SU-DHL-6 (cell line): ENCODE results near the gene HLA-DMB.

Experiments
- H2AFZ ChIP-seq: fragments of 200-600 bp; sonication (generic); 2 replicates; pipeline ENCODE4 v1.6.1; 2014; ENCODE audit warnings: low read depth, mild to moderate bottlenecking, moderate library complexity, mixed read lengths, antibody characterized with exemption, low read length; ENCODE audit not compliant: severe bottlenecking
- H3F3A ChIP-seq: fragments of 200-600 bp; shearing (Covaris generic); 2 replicates; pipeline ENCODE4 v1.6.0; 2016; ENCODE audit warnings: antibody characterized with exemption, mild to moderate bottlenecking; ENCODE audit not compliant: insufficient read depth
- H3K27ac ChIP-seq: fragments of 200-600 bp; sonication (generic); 2 replicates; pipeline ENCODE4 v1.5.1; 2016; ENCODE audit warnings: low read depth, mild to moderate bottlenecking, low read length, moderate library complexity, mixed read lengths
- H3K27me3 ChIP-seq: fragments of 200-600 bp; sonication (generic), shearing (Covaris generic); 2 replicates; pipeline ENCODE4 v1.6.0; 2014; ENCODE audit warnings: mild to moderate bottlenecking, low read length
- H3K36me3 ChIP-seq: fragments of 200-600 bp; sonication (generic); 2 replicates; pipeline ENCODE4 v1.6.1; 2014; ENCODE audit warnings: mild to moderate bottlenecking, low read length, mixed read lengths
- H3K4me2 ChIP-seq: fragments of 300-600, 200-600 bp; shearing (Covaris generic), sonication (generic); 2 replicates; pipeline ENCODE4 v1.6.0; 2014; ENCODE audit warnings: low read length, low read depth, mild to moderate bottlenecking; ENCODE audit not compliant: poor library complexity, severe bottlenecking
- H3K4me3 ChIP-seq: fragments of 200-600 bp; sonication (generic); 2 replicates; pipeline ENCODE4 v1.5.1; 2014; ENCODE audit warnings: antibody characterized with exemption, low read length, mild to moderate bottlenecking, mixed read lengths; ENCODE audit not compliant: insufficient read depth, poor library complexity, severe bottlenecking
- H3K79me2 ChIP-seq: fragments of 200-600 bp; sonication (generic); 2 replicates; pipeline ENCODE4 v1.6.1; 2014; ENCODE audit warnings: mild to moderate bottlenecking, low read length, moderate library complexity; ENCODE audit not compliant: insufficient read depth
- H3K9ac ChIP-seq: fragments of 200-600 bp; sonication (generic); 2 replicates; pipeline ENCODE4 v1.7.0; 2014; ENCODE audit warnings: mild to moderate bottlenecking, low read length
- H3K9me2 ChIP-seq: fragments of 200-600 bp; sonication (generic); replicated peaks from 2 replicates; pipeline ENCODE4 v1.6.1; 2014; ENCODE audit warnings: low read length; ENCODE audit not compliant: insufficient read depth
- H3K9me3 ChIP-seq: fragments of 200-600 bp; sonication (generic); 2 replicates; pipeline ENCODE4 v1.6.1; 2014; ENCODE audit warnings: low read length, mixed read lengths; ENCODE audit not compliant: insufficient read depth
- H4K20me1 ChIP-seq: fragments of 200-600 bp; sonication (generic); 2 replicates; pipeline ENCODE4 v1.6.1; 2014; ENCODE audit warnings: low read depth, mild to moderate bottlenecking, antibody characterized with exemption, low read length, moderate library complexity, mixed read lengths
- EZH2phosphoT487 ChIP-seq: fragments of 200-600 bp; sonication (generic), shearing (Covaris generic); conservative IDR thresholded peaks from 2 replicates; pipeline ENCODE4 v1.6.1; 2018; ENCODE audit warnings: mild to moderate bottlenecking, antibody characterized with exemption, low read length, moderate library complexity, mixed read lengths
- TF ChIP-seq, protein P1 (sequence below): fragments of 200-600 bp; sonication (generic); IDR thresholded peaks from one replicate; pipeline ENCODE4 v1.5.1; 2017; ENCODE audit warnings: antibody characterized with exemption, mild to moderate bottlenecking, low read length, moderate library complexity; ENCODE audit not compliant: insufficient read depth, poor library complexity, severe bottlenecking

Gene HLA-DMB

DNA sequence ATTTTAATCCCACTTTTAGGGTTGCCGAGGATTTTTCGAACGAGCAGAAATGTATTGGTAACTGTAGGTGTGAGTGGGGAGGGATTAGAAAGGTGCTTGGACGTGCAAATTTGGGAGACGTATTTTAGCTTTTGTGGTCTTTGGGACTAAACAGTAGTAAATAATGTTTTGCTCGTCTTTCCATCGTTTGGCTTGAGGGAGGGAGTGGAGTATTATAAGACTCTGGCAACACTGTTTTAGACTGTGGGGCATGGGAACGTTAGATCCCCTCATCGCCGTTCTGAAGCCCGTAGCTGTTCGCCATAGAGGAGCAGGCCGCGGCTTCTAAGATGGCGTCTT, 30.4 kb upstream of the HLA-DMB start:
- Histone ChIP-seq H3K4me2 (peak overlapping the region; percentile 94), H3K36me3 (peaks cover 43% of the 10 kb centered on the region), H3F3A (peaks cover 80% of the 10 kb centered on the region)

DNA sequence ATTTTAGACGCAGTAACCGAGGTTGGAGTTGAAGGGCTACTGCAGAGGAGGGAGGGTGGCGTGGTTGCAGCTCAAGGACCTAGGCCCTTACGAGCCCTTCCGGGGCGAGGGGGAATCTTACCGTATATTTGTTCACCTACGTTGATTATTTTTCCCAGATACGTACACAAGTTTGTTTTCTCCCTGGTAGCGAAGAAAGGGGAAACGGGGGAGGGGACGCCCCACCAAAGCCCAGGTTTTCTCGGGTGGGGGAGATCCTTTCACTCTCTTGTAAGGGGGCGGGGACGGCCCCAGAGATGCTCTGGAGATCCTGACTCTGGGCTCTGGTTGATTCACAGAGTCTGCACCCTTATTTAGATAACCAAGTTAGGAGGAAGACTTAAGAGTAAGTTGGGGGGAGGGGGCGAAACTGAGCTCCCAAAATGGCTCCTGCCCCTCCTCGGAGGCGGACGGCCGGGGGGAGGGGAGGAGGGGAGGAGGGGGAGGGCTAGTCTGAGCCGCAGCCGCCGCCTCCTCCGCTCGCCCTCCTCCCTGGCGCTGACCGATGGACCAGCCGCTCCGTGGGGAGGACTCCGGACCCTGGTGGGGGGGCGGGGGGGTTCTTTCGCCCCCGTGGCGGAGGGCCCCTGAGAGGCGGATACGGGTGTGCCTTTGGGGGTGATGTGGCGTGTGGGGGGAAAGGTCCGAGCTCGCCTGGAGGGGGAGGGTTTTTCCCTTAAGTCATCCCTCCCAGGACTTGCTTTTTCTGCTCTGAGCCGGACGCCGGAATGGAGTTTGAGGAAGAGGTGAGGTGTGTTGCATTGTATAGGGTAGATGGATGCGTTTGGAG, 29.8 kb upstream of the HLA-DMB start:
- Histone ChIP-seq H3K9ac (peak overlapping the region; percentile 95), H3F3A (peaks cover 78% of the 10 kb centered on the region), H4K20me1 (peaks cover 25% of the 10 kb centered on the region), H3K27ac (peak overlapping the region; percentile 97), H3K9me2 (no peaks in the 10 kb centered on the region), H3K79me2 (peaks cover 72% of the 10 kb centered on the region), H3K9me3 (no peaks in the 10 kb centered on the region), H3K27me3 (no peaks in the 10 kb centered on the region), H3K4me3 (peak overlapping the region; percentile 75), H3K4me2 (peak overlapping the region; percentile 94), H3K36me3 (peaks cover 37% of the 10 kb centered on the region), H2AFZ (no peak overlapping the region)
- no peak for TF ChIP-seq EZH2phosphoT487
- TF ChIP-seq, protein P1, sequence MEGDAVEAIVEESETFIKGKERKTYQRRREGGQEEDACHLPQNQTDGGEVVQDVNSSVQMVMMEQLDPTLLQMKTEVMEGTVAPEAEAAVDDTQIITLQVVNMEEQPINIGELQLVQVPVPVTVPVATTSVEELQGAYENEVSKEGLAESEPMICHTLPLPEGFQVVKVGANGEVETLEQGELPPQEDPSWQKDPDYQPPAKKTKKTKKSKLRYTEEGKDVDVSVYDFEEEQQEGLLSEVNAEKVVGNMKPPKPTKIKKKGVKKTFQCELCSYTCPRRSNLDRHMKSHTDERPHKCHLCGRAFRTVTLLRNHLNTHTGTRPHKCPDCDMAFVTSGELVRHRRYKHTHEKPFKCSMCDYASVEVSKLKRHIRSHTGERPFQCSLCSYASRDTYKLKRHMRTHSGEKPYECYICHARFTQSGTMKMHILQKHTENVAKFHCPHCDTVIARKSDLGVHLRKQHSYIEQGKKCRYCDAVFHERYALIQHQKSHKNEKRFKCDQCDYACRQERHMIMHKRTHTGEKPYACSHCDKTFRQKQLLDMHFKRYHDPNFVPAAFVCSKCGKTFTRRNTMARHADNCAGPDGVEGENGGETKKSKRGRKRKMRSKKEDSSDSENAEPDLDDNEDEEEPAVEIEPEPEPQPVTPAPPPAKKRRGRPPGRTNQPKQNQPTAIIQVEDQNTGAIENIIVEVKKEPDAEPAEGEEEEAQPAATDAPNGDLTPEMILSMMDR = no peak

More for the DNA sequence above, 30.4 kb upstream of the HLA-DMB start:
- Histone ChIP-seq H4K20me1 (peaks cover 31% of the 10 kb centered on the region), H3K9ac (peak overlapping the region; percentile 95), H3K4me3 (peak overlapping the region; percentile 75), H2AFZ (no peak overlapping the region), H3K79me2 (peaks cover 77% of the 10 kb centered on the region), H3K9me2 (no peaks in the 10 kb centered on the region), H3K27ac (peak overlapping the region; percentile 97), H3K9me3 (no peaks in the 10 kb centered on the region), H3K27me3 (no peaks in the 10 kb centered on the region)
- TF ChIP-seq, protein P1 = no peak
- TF ChIP-seq EZH2phosphoT487 = no peak

DNA sequence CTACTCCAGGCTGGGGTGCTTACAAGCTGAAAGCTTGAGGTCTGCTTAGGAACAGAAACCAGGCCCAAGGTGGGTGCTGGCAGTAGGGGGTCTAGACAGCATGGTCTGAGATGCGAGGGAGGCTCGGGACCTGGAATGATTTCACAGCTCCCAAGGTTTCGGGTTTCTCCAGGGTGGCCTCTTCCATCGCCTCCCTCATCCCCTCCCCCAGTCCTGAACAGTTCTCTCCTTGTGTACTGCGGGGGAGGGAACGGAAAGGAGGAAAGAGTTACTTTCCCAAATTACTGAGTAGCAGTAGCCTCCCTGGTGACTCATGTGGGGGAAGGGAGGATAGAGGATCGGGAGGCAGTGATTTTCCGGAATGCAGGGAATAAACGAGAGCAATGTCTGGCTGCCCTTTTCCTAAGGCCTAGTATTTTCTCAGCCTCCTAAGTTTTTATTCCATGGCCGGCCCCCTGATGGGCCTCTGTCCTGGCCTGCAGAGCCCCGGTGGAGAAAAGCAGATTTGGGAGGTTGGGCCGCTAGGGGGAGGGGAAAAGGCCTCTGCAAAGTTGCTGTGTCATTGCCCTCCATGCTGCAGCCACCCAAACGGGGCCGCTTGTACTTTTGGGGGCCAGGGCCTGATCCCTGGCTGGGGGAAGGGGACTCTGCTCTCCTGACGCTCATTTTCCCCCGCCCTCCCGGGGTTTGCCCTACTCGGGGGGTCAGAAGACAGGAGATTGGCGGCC, 29.0 kb upstream of the HLA-DMB start:
- peaks cover 29% of the 10 kb centered on the region for H3K36me3 ChIP-seq
- H2AFZ ChIP-seq = no peak overlapping the region
- peaks cover 64% of the 10 kb centered on the region for H3K79me2 ChIP-seq
- peak overlapping the region; percentile 97 for H3K27ac ChIP-seq
- no peaks in the 10 kb centered on the region for H3K9me2 ChIP-seq
- TF ChIP-seq EZH2phosphoT487 = no peak
- TF ChIP-seq, protein P1 = no peak
- H4K20me1 ChIP-seq = peaks cover 17% of the 10 kb centered on the region
- peak overlapping the region; percentile 75 for H3K4me3 ChIP-seq
- peak overlapping the region; percentile 94 for H3K4me2 ChIP-seq
- H3K9ac ChIP-seq = peak overlapping the region; percentile 95
- H3K9me3 ChIP-seq = no peaks in the 10 kb centered on the region
- peaks cover 74% of the 10 kb centered on the region for H3F3A ChIP-seq
- H3K27me3 ChIP-seq = no peaks in the 10 kb centered on the region
